Femur (tissue), 1 donor: ENCODE results near the gene PDXDC1.
A peak's percentile ranks its signal among the peaks of the same experiment; 100 is the strongest.
"Not testable (repeated sequence)": the region's sequence is repeated elsewhere in the genome, so short reads cannot be mapped to it uniquely, and the experiment has no call there.

Source experiments
- DNase-seq: peaks from one replicate; pipeline ENCODE4 v3.0.0-alpha.2; 2017

PDXDC1 gene

DNA sequence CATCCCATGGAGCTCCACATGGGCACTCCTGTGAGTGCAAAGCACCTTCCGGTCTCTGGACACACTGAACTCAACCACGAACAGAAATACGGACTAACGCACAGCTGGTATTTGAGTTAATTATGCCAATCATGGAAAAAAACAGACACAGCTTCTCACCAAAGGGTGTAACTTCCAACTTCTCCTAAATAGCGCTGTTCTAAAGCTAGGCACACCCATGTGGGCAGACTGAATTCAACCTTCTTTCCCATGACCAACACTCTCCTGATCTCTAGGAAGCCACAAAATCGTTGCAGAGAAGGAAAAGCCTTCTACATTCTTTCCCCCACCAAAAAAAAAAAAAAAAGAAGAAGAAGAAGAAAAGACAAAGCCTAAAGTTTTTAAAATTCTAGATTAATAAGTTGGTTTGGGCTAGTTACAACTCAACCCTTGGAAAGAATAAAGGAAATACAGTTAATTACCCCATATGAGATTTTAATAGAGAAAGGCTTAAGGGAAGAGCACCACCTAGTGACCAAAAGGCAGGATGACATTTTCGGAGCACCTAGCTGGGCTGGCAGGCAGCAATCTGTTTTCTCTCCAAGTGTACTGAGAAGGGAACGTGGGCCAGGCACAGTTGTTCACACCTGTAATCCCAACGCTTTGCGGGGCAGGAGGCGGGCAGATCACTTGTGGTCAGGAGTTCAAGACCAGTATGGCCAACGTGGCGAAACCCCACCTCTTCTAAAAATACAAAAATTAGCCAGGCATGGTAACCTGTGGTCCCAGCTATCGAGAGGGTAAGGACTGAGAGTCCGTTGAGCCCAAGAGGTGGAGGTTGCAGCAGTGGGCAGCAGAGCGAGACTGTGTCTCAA is 97.3 kb downstream of the PDXDC1 start:
- DNase-seq = not testable (repeated sequence)

DNA sequence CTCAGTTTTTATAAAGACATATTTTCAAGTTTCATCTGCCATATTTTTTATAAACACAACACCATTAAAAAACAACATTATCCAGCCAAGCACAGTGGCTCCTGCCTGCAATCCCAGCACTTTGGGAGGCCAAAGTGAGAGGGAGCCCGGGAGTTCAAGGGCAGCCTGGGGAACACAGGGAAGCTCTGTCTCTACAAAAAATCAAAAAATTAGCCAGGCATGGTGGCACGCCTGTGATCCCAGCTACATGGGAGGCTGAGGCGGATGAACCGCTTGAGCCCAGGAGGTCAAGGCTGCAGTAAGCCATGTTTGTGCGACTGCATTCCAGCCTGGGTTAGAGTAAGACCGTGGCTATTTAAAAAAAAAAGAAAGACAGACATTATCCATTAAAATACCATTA is 98.3 kb downstream of the PDXDC1 start:
- no peak for DNase-seq

DNA sequence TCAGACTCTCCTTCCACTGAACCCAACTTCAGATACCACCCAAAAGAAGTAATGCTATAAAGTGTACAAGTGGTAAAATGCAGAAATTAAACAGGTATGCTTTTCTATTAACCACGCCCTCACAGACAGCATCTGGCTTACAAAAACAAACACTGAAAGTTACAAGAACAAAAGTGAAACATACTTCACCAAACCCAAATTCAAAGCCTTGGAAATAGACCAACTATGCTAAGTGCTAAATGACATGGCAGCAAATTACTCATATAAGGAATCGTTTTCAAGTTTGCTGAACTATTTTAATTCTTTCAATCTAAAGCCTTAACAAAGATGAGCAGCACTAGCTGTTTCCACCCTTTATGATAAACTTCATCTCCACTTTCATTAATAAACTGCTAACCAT is 101.3 kb downstream of the PDXDC1 start:
- DNase-seq = not testable (repeated sequence)

DNA sequence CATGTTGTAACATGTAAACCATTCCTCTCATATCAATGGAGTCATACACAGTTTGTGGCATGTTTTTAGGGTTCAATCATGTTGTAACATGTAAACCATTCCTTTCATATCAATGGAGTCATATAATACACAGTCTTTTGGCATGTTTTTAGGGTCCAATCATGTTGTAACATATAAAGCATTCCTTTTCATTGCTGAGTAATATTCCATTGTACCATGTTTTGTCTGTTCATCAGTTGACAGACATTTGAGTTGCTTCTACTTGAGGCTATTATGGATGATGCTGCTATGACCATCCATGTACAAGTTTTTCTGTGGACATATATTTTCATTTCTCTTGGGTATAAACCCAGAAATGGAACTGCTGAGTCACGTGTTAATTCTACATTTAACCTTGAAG is 106.1 kb downstream of the PDXDC1 start:
- DNase-seq = not testable (repeated sequence)

GRCh38 chr16:15082788-15083187 is 108.0 kb downstream of the PDXDC1 start:
- not testable (repeated sequence) for DNase-seq

GRCh38 chr16:15090663-15091269 is 115.9 kb downstream of the PDXDC1 start:
- DNase-seq = not testable (repeated sequence)

DNA sequence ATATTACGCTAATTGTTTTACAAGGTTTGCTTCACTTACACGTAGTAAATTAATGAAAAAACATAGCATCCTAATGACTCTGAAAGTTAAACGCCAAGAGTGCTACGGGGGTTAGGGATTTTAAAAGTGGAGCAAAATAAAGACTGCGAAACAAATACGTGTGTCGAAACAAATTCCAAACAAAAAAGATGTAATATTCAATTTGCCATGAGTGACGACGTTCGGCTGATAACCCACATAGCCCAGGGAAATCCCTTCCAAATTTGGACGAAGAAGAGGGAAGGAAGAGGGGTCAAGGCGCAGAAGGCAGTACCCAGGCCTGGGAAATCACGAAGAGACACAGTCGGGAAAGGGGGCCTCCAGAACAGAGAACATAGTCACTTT is 118.7 kb downstream of the PDXDC1 start:
- DNase-seq = not testable (repeated sequence)

DNA sequence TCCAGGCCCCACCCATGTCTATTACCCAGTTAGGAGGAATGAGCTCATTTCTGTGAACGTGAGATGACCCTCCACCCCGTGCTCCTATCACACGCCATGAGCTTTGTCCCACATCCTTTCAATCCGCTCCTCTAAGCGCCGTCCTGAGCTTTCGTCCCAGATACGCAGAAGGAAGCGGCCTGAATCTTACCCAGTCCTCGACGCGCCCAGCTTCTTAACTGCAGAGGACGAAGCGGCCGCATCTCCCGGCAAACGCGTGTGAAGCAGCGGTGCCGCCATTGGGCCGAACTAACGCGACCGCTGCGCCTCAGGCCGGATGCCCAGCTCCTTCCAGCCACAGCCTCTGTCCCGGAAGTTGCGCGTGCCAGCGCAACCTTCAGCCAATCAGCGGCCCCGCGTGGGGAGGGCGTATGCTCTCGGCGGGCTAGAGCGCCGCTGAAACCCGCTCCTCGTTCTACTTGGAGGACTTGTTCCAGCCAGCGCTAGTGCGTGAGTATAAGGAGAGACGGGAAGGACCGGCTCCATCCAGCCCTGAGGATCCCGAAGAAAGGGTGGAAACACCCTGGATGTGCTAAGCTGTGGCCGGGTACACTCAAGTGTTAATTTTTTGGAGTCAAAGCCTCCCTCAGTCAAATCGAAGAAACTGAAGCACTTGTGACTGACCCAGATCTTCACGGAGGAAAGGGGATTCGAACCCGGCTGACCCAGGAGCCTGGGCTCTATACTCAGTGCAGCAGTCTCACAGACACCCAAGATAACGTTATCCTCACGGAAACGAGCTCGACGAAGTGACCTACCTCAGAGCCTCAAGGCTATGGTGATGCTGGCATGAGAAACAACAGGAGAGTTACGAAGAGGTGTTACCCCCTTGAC is 119.4 kb downstream of the PDXDC1 start, which contains the start of gene RRN3:
RRN3 (minus strand) TSS at position 318 of the 873 bp plus-strand sequence; CDS start at position 279, 39 bp downstream.
- peak; percentile 96 for DNase-seq

DNA sequence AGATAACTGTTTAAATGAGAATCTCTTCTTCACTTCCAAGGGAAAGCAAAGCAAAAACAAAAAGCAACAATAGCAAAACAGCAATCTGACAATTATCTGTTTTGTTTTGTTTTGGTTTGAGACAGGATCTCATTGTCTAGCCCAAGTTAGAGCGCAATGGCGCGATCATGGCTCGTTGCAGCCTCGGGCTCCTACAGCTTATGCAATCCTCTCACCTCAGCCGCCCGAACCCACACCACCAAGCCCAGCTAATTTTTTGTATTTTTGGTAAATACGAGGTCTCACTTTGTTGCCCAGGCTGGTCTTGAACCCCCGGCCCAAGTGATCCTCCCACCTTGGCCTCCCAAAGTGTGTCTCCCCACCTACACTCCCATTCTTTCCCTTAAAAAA is 121.8 kb downstream of the PDXDC1 start:
- DNase-seq = not testable (repeated sequence)

- not testable (repeated sequence) for DNase-seq
Measured at GRCh38 chr16:15099366-15099909, 124.6 kb downstream of the PDXDC1 start.

DNA sequence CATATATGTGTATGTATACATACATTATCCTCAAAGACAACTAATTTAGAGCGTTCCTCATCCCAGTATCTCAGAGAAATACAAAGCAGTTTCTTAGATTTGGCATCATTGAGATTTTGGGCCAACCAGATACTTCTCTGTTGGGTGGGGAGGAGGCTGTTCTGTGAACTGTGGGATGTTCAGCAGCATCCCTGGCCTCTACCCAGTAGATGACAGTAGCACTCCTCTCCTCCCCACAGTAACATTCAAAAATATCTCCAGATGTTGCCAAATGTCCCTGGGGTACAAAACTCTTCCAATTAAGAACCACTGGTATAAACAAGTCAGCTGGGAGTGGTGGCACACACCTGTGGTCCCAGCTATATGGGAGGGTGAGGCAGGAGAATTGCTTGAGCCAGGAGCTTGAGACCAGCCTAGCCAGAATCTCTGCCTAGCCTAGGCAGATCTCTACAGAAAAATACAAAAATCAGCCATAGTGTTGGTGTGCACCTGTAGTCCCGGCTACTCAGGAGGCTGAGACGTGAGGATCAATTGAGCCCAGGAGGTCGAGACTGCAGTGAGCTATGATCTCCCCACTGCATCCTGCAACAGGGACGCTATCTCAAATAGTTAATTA is 125.7 kb downstream of the PDXDC1 start:
- DNase-seq = not testable (repeated sequence)

DNA sequence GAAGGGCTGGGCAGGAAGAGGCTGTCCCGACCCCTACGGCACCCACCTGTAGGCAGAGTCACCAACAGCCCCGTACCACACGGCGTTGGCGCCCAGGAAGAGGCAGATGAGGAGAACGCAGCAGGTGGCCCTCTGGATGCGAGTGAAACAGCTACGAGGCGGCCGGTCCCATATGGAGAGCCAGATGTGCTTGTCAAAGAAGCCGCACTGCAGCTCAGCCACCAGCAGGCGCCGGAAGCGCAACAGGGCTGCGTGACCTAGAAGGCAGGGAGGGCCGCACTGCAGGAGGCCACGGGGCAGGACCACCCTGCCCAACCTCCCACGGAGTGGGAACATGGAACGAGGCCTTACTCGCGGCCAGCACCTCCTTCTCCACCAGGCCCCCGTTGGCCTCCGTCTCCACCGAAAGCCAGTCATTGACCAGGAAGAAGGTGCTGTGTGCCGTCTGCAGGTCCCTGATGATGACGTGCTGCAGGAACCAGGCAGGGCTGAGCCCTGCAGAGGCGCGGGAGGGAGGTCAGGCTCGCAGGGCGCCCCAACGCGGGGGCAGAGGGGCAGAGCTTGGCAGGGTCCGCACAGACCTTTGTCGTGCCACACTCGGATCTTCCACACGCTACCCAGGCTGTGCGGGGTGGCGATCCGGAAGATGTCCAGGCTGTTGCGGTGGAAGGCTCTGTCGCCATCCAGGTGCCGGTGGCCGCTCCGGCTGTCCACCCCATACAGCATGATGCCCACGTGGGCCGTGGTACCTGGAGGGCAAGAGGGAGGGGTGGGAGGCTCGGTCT is 153.0 kb downstream of the PDXDC1 start:
- not testable (repeated sequence) for DNase-seq

DNA sequence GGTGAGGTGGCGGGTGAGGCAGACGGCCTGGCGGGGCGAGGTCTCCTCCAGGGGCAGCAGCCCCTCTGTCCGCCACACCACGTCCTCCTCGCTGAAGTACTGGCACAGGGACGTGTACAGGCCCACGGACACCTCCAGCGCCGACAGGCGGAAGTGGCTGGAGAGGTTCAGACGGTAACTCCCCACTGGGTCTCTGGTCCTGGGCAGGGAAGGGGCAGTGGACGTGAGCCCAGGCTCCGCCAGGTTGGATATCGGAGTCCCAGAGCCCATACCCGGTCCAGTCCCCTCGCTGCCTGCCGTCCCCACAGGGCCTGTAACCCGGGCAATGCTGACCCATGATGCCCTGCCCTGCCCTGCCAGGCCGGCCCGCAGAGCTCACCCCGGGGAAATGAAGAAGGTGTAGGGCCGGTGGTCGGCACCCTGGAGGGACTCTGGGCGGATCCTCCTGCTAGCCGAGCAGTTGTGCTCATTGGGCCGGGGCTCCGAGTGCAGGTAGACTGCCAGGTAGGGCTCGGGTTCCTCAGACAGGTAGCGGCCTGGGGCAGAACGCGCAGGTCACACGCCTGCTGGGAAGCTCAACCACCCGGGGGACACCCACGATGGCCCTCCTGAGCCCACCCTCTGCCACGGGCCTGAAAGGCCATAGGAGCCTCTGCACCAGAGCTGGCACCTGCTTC is 155.6 kb downstream of the PDXDC1 start:
- DNase-seq = peak; percentile 10

DNA sequence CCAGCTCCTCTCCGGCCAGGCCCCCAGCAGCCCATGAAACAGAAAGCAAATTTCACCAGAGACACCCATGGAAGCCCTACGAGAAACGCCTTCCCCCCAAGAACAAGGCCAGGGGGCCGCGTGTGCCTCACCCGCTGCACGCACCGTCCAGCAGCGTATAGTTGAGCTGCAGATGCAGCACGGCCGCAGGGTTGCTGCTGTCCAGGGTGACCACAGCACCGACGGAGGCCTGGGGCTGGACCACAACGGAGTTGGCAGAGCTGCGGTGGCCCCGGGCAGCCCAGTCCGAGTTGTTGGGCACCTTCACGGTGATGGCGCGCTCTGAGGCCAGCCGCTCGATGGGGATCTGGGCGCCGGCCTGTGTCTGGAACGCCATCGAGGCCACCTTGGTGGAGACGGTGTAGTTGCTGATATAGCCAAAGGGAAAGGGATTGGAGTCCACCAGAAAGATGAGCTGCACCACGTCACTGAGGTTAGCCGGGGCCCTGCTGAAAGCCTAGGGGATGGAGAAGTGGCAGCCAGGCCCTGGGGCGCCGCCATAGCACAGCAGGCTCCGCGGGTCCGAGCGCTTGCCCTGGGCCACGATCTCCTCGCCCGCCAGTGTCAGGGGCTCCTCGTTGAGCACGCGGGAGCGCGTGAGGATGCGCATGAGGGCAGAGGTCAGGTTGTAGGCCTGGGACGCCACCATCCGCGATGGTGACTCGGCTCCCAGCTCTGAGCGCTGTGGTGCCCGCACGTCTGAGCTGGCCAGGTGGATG is 156.3 kb downstream of the PDXDC1 start:
- not testable (repeated sequence) for DNase-seq

- not testable (repeated sequence) for DNase-seq
Measured at GRCh38 chr16:15132719-15133428, 158.0 kb downstream of the PDXDC1 start.

DNA sequence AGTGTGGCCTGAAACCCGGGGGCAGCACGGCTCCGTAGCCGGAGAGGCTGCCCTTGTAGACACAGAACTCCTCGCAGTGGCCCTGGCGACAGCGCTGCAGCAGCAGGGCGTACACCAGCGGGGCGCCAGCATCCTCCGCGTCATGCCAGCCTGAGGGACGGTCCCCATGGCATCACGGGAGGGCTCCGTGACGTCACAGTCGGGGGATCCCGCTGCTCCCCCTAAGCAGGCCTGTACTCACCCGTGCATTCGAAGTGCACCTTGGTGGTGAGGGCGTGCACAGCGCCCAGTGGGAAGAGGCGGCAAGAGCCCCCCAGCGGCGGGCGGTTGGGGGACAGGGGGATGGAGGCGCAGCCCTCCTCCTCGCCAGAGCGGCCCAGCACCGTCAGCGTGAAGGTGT is 158.7 kb downstream of the PDXDC1 start:
- DNase-seq = not testable (repeated sequence)

GRCh38 chr16:15134752-15135482 is 160.1 kb downstream of the PDXDC1 start:
- not testable (repeated sequence) for DNase-seq

DNA sequence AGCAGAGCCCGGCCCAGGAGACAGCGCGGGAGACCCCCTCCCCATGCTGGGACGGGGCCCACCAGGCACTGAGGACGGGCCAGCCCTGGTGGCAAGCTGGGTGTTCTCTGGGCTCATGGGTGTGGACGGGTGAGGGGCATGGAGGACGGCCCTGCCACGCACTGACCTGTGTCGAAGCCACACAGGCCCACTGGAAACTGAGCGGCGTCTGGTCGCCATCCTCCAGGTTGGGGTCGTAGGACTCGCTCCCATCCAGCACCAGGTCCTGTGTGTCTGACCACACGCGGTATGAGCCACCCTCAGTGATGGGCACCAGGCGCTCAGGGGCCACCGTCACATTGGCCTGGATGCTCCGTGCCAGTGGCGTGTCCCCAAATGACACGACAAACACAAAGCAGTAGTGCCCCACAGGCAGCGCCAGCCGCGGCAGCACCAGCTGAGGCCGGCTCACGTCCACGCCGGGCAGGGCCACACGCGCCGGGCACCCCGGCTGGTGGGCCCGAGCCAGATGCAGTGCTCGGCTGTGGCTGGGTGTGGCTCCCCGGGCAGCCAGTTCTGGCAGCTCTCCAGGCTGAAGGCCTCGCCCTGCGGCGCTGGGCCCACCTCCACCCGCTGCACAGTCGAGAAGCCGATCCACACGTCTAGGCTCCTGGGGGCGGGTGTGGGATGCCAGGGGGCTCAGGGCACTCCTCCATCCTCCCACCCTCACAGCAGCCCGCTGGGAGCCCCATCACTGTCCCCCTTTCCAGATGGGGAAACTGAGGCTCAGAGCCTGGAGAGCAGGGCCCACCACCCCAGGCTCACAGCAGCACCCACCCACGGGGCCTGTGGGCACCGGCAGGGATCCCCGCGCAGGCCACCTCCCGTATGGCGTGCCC is 160.9 kb downstream of the PDXDC1 start:
- DNase-seq = not testable (repeated sequence)
